Measurements from ENCODE around the gene ABCC1.

DNA sequence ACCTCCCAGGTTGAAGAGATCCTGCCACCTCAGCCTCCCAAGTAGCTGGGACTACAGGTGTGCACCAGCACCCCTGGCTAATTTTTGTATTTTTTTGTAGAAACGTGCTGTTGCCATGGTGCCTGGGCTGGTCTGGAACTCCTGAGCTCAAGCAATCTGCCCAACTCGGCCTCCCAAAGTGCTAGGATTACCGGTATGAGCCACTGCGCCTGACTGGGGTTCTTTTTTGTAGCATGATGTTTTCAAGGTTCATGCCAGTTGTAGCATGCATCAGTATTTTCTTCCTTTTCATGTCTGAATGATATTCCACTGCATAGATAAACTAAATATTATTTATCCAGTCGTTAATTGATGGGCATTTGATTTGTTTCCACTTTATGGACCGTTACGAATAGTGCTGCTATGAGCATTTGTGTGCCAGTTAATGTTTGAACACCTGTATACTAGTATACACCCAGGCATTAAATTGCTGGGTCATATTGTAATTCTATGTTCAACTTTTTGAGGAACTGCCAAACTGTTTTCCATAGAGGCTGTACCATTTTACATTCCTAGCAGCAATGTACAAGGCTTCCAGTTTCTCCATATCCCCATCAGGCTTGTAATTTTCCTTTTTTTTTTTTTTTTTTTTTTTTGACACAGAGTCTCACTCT, 36.2 kb upstream of the ABCC1 start:
- TF ChIP-seq ZNF785 (tag by site-specific recombination; IDR thresholded peaks at IDR 0.05) (no peak), ZNF571 (tag by site-specific recombination; IDR thresholded peaks at IDR 0.05) (no peak), ZNF324 (tag by site-specific recombination; IDR thresholded peaks at IDR 0.05) (no peak)
- TF ChIP-seq, protein P1, sequence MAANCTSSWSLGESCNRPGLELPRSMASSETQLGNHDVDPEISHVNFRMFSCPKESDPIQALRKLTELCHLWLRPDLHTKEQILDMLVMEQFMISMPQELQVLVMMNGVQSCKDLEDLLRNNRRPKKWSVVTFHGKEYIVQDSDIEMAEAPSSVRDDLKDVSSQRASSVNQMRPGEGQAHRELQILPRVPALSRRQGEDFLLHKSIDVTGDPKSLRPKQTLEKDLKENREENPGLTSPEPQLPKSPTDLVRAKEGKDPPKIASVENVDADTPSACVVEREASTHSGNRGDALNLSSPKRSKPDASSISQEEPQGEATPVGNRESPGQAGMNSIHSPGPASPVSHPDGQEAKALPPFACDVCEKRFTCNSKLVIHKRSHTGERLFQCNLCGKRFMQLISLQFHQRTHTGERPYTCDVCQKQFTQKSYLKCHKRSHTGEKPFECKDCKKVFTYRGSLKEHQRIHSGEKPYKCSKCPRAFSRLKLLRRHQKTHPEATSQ (tag by site-specific recombination; IDR thresholded peaks at IDR 0.05): no peak
